ENCODE measurements around the gene REX1BD.

DNA sequence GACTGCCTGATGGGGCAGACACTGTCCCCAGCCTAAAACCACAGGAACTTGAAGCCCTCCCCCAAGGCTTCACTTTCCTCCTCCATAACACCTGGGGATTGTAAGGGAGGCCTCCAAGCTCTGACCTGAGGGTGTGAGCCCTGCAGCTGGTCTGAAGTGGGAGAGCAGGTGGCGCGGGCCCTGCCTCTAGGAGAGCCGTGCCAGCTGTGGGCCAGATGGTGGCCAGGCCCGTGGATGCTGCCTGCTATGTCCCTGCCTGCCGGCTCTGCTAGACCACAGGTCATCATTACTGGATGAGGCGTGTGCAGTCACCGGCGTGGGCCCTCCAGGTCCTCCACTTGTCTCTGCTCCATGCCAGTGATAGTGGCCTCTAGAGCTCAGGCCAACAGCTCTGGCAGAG lies 44.7 kb downstream of the REX1BD start:
- TF ChIP-seq, protein P1, sequence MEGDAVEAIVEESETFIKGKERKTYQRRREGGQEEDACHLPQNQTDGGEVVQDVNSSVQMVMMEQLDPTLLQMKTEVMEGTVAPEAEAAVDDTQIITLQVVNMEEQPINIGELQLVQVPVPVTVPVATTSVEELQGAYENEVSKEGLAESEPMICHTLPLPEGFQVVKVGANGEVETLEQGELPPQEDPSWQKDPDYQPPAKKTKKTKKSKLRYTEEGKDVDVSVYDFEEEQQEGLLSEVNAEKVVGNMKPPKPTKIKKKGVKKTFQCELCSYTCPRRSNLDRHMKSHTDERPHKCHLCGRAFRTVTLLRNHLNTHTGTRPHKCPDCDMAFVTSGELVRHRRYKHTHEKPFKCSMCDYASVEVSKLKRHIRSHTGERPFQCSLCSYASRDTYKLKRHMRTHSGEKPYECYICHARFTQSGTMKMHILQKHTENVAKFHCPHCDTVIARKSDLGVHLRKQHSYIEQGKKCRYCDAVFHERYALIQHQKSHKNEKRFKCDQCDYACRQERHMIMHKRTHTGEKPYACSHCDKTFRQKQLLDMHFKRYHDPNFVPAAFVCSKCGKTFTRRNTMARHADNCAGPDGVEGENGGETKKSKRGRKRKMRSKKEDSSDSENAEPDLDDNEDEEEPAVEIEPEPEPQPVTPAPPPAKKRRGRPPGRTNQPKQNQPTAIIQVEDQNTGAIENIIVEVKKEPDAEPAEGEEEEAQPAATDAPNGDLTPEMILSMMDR (conservative IDR thresholded peaks at IDR 0.05), result no peak
- TF ChIP-seq ZFX (IDR thresholded peaks at IDR 0.05), result no peak
